HepG2 (cell line): ENCODE measurements around the gene CLIC6.

ENCODE experiments used
- ATF2 ChIP-seq: sonication (generic); formaldehyde crosslinking; IDR thresholded peaks from 2 replicates; pipeline ENCODE4 v1.4.0; 2020; ENCODE audit warnings: missing genetic modification reagents
- CEBPB ChIP-seq: IDR thresholded peaks from 2 replicates; pipeline ENCODE4 v1.6.1; 2011; ENCODE audit warnings: low read depth, low read length, improper control_type of control experiment, borderline replicate concordance
- CHD2 ChIP-seq: IDR thresholded peaks from 2 replicates; pipeline ENCODE4 v1.6.1; 2011; ENCODE audit warnings: low read depth, low read length, improper control_type of control experiment
- FOSL1 ChIP-seq: sonication (generic); formaldehyde crosslinking; IDR thresholded peaks from 2 replicates; pipeline ENCODE4 v1.9.0; 2021; ENCODE audit warnings: missing genetic modification reagents, borderline replicate concordance
- PLSCR1 ChIP-seq: sonication (generic); formaldehyde crosslinking; IDR thresholded peaks from 2 replicates; pipeline ENCODE4 v1.5.0; 2020; ENCODE audit warnings: missing genetic modification reagents, mild to moderate bottlenecking, borderline replicate concordance
- POLR2A ChIP-seq, 2 experiments: IDR thresholded peaks; 2 replicates each; pipeline ENCODE4 v1.6.1; 2011; ENCODE audit warnings: low read depth in 2 of 2, low read length in 2 of 2, mild to moderate bottlenecking in 1 of 2, moderate library complexity in 1 of 2; ENCODE audit not compliant: insufficient read depth in 1 of 2
- SMC3 ChIP-seq: IDR thresholded peaks from 2 replicates; pipeline ENCODE4 v1.6.1; 2011; ENCODE audit warnings: low read length, improper control_type of control experiment
- SP1 ChIP-seq, 2 experiments: fragments of 450-650 bp in 1 of 2; sonication (generic) in 1 of 2; formaldehyde crosslinking in 1 of 2; IDR thresholded peaks; 2 replicates each; pipeline versions ENCODE4 v1.4.0 to v1.6.1; 2016 to 2020; ENCODE audit warnings: missing genetic modification reagents in 1 of 2
- TAF15 ChIP-seq: fragments of 200-400 bp; formaldehyde crosslinking; IDR thresholded peaks from one replicate; pipeline ENCODE4 v1.6.1; 2018; ENCODE audit warnings: mild to moderate bottlenecking, low read depth, low read length; ENCODE audit not compliant: poor library complexity, severe bottlenecking
- UBTF ChIP-seq: sonication (generic); formaldehyde crosslinking; IDR thresholded peaks from 2 replicates; pipeline ENCODE4 v1.4.0; 2020; ENCODE audit warnings: mild to moderate bottlenecking, missing genetic modification reagents
- USF2 ChIP-seq, 2 experiments: sonication (generic) in 1 of 2; formaldehyde crosslinking in 1 of 2; IDR thresholded peaks; 2 replicates each; pipeline versions ENCODE4 v1.5.1 to v1.6.1; 2011 to 2020; ENCODE audit warnings: borderline replicate concordance in 1 of 2, low read depth in 1 of 2, low read length in 1 of 2, mild to moderate bottlenecking in 1 of 2, missing genetic modification reagents in 1 of 2, moderate library complexity in 1 of 2
- ZNF501 ChIP-seq: sonication (generic); formaldehyde crosslinking; IDR thresholded peaks from 2 replicates; pipeline ENCODE4 v1.5.1; 2020; ENCODE audit warnings: mild to moderate bottlenecking, moderate library complexity, missing genetic modification reagents
- ZNF75D ChIP-seq: sonication (generic); formaldehyde crosslinking; IDR thresholded peaks from 2 replicates; pipeline ENCODE4 v1.8.1; 2023; ENCODE audit warnings: missing genetic modification reagents, mild to moderate bottlenecking, borderline replicate concordance
- ZSCAN21 ChIP-seq: sonication (generic); formaldehyde crosslinking; IDR thresholded peaks from 2 replicates; pipeline ENCODE4 v1.8.0; 2022; ENCODE audit warnings: mild to moderate bottlenecking, missing genetic modification reagents, moderate library complexity, borderline replicate concordance

- TF ChIP-seq UBTF (CRISPR knock-in tag), result no peak
- TF ChIP-seq POLR2A (IDR thresholded peaks at IDR 0.05; ENCODE audit: insufficient read depth in 1 of 2, low read depth in 2 of 2, low read length in 2 of 2), result no peak
- TF ChIP-seq SP1 (IDR thresholded peaks at IDR 0.05), result no peak
- no peak for TF ChIP-seq SP1 (CRISPR knock-in tag; IDR thresholded peaks at IDR 0.05)
- no peak for TF ChIP-seq ZNF75D (CRISPR knock-in tag)
- no peak for TF ChIP-seq TAF15
- TF ChIP-seq CHD2, result no peak
- no peak for TF ChIP-seq ZSCAN21 (CRISPR knock-in tag)
- TF ChIP-seq SMC3, result no peak
- no peak for TF ChIP-seq ATF2
- no peak for TF ChIP-seq USF2 (IDR thresholded peaks at IDR 0.05; ENCODE audit: low read depth, low read length)
- TF ChIP-seq USF2 (CRISPR knock-in tag; IDR thresholded peaks at IDR 0.05; ENCODE audit: borderline replicate concordance), result no peak
- no peak for TF ChIP-seq PLSCR1 (CRISPR knock-in tag)
- no peak for TF ChIP-seq ZNF501
- TF ChIP-seq FOSL1 (CRISPR knock-in tag), result no peak
- TF ChIP-seq CEBPB, result no peak
Observed at GRCh38 chr21:34701726-34702125, 32.9 kb downstream of the CLIC6 start.
